HUES64 (cell line): Measurements from ENCODE around the gene KRTAP10-2.

ENCODE experiments used
- H3K27ac ChIP-seq: 2 replicates; pipeline ENCODE4 v1.7.0; 2013; ENCODE audit warnings: low read depth, low read length, inconsistent platforms
- H3K27me3 ChIP-seq: 2 replicates; pipeline ENCODE4 v1.6.1; 2013; ENCODE audit warnings: mild to moderate bottlenecking, low read length; ENCODE audit not compliant: insufficient read depth
- H3K36me3 ChIP-seq: 2 replicates; pipeline ENCODE4 v1.6.1; 2013; ENCODE audit warnings: mild to moderate bottlenecking, low read length; ENCODE audit not compliant: insufficient read depth
- H3K4me1 ChIP-seq: 2 replicates; pipeline ENCODE4 v1.6.1; 2013; ENCODE audit warnings: mild to moderate bottlenecking, low read length, moderate library complexity; ENCODE audit not compliant: insufficient read depth
- H3K4me3 ChIP-seq: 2 replicates; pipeline ENCODE4 v1.5.1; 2013; ENCODE audit warnings: mild to moderate bottlenecking, low read length, moderate library complexity
- H3K9ac ChIP-seq: 2 replicates; pipeline ENCODE4 v1.6.1; 2013; ENCODE audit warnings: mild to moderate bottlenecking, low read depth, low read length
- H3K9me3 ChIP-seq: 2 replicates; pipeline ENCODE4 v1.6.1; 2013; ENCODE audit warnings: low read depth, low read length; ENCODE audit not compliant: insufficient read depth
- WGBS: fragments of 150-250, 120-280 bp; methylation state at CpG from one replicate; pipeline ENCODE4 v1.1.7; 2013; ENCODE audit warnings: missing lambda C conversion rate; 5-methylcytosine and 5-hydroxymethylcytosine counted together

The KRTAP10-2 gene

DNA sequence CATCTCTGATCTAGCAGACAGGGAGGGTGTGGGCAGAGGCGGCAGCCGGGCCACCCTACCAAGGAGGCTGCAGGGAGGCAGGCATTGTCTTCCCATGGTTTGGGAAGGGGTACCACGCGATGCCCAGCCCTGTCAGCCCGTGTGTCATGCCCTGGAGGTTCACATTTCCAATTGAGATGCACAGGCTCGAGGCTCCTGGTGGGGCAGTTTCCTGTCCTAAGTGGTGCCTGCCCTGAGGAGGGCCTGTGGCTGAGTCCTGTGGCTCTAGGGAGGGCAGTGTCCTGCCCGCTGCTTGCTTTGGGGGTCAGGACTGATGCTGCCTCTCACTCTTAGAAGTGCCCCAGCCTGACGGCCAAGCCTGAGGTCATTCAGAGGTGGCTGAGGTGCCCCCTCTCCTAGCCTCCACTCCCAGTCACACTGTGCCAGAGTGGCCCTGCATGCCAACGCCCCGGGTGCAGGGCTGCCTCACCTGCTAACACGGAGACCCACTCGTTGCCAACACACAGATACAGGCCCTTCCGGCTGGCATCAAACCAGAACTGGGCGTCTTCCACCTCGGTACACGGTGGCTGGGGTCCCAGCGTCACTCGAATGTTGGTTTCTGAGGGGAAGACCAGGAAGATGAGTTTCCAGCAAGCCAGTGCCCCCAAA lies 23.2 kb downstream of the KRTAP10-2 start:
- no peaks in the 10 kb centered on the region for H3K4me1 ChIP-seq
- no peak overlapping the region for H3K9ac ChIP-seq
- H3K36me3 ChIP-seq, result no peaks in the 10 kb centered on the region
- H3K27ac ChIP-seq, result no peak overlapping the region
- H3K27me3 ChIP-seq, result no peaks in the 10 kb centered on the region
- no peaks in the 10 kb centered on the region for H3K9me3 ChIP-seq
- no peak overlapping the region for H3K4me3 ChIP-seq
- 92% methylated on average over 18 of the region's 18 CpGs for WGBS

DNA sequence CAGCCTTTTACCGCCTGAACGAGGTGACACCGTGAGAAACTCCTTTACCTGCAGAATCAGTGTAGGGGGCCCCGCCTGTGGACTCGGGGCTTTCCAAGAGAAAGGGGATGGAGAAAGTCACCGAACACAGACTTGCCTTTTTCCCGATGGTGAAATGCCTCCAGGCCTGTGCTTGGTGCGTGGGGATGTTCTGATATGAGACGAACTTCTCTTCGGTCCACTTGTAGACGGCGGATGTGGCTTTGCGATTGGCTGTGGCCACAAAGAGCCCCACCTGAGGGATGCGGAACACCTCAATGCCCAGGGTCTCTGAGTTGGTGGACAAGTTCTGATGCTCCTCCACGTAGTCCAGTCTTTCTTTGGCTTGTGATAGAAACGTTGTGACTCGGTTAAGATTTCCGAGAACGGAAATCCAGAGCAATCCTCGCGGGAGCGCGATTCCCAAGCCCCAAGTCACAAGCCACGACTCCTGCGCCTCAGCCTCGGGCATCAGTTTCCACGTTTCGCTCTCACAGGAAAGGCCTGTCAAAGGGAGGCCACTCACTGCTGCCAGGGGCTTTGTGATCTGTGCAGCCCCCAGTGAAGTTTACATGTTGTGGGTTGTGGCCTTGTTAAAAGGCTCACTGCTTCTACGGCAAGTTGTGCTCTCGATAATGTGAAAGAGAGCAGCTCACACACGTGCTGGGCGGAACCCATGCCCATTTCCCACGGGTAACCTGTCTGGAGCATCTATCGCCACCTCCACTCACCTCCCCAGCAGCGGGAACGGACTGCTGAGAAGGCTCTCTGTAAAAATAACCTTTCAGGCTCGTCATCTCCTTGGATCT lies 23.9 kb downstream of the KRTAP10-2 start:
- H3K4me1 ChIP-seq, result no peaks in the 10 kb centered on the region
- H3K27me3 ChIP-seq, result no peaks in the 10 kb centered on the region
- no peak overlapping the region for H3K27ac ChIP-seq
- no peak overlapping the region for H3K4me3 ChIP-seq
- 94% methylated on average over 37 of the region's 37 CpGs for whole genome bisulfite sequencing
- H3K36me3 ChIP-seq, result no peaks in the 10 kb centered on the region
- no peaks in the 10 kb centered on the region for H3K9me3 ChIP-seq
- no peak overlapping the region for H3K9ac ChIP-seq

DNA sequence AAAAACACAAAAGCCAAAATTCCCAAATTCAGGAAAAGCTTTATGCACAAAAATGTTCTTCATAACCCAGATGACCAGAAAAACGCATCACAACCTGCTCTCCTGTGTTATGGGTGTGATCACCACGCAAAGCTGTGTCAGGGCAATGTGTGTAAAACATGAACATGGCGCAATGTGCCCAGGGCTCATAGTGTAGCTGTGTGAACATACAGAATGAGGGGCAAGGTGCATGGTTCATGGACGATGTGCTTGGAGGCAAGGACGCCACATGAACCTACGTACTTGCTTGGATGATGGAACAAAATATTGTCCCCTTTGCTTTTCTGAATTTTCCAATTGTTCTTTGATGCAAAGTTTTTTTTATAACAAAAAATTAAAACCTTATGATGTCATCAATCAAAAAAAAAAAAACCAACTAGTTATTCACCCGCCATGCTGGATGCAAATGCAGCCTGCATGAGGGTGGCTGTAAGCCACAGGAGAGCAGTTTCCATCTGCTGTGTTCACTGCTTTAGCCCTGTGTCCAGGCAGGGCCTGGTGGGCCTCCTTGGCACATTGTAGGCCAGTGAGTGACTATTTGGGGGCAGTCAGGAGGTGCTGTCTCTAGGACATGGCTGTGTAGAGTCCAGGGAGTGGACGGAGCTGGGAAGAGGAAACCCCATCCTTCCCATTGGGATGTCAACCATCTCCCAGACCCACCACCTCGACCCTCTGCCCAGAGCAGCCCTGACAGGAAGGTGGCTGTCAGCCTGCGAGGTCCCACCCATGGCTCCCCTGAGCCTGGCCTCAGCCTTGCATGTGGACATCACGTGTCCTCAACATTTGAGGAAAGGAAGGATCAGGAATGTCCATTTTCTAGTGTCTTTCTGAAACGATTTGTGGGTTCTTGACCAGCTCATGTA lies 25.0 kb downstream of the KRTAP10-2 start:
- 93% methylated on average over 12 of the region's 12 CpGs for WGBS
- H3K4me3 ChIP-seq, result no peak overlapping the region
- H3K36me3 ChIP-seq, result no peaks in the 10 kb centered on the region
- H3K4me1 ChIP-seq, result no peaks in the 10 kb centered on the region
- H3K27ac ChIP-seq, result no peak overlapping the region
- no peak overlapping the region for H3K9ac ChIP-seq
- no peaks in the 10 kb centered on the region for H3K9me3 ChIP-seq
- H3K27me3 ChIP-seq, result no peaks in the 10 kb centered on the region

DNA sequence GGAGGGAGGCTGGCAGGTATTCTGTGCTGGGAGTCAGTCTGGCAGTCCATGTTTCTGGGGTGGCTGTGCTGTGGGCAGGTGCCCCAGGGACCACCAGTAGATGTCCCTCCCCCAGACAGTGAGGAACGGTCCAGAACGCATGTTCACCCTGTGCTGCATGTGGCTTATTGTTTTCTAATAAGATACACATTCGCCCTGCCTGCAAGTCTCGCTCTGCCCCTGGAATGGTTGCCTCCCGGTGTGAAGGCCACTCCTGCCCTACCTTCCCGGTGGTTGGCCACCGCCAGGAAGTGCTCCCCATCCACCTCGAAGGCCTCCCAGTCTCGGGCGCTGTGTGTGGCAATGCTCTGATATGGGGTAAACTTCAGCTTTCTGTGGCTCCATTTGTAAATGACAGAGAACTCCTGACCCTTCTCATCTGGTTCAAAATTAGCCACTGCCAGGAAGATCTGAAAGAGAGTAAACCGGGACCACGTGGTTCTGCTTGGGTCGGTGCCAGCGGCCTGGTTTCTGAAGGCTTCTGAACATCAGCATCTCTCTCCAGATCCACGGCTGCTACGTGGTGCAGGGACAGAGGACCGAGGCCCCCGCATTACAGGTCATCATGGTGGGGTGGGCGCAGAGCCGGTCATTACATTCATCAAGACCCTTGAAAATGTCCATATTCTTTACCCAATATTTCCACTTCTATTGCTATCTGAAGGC lies 25.8 kb downstream of the KRTAP10-2 start:
- H3K27me3 ChIP-seq, result no peaks in the 10 kb centered on the region
- WGBS, result 93% methylated on average over 20 of the region's 20 CpGs

DNA sequence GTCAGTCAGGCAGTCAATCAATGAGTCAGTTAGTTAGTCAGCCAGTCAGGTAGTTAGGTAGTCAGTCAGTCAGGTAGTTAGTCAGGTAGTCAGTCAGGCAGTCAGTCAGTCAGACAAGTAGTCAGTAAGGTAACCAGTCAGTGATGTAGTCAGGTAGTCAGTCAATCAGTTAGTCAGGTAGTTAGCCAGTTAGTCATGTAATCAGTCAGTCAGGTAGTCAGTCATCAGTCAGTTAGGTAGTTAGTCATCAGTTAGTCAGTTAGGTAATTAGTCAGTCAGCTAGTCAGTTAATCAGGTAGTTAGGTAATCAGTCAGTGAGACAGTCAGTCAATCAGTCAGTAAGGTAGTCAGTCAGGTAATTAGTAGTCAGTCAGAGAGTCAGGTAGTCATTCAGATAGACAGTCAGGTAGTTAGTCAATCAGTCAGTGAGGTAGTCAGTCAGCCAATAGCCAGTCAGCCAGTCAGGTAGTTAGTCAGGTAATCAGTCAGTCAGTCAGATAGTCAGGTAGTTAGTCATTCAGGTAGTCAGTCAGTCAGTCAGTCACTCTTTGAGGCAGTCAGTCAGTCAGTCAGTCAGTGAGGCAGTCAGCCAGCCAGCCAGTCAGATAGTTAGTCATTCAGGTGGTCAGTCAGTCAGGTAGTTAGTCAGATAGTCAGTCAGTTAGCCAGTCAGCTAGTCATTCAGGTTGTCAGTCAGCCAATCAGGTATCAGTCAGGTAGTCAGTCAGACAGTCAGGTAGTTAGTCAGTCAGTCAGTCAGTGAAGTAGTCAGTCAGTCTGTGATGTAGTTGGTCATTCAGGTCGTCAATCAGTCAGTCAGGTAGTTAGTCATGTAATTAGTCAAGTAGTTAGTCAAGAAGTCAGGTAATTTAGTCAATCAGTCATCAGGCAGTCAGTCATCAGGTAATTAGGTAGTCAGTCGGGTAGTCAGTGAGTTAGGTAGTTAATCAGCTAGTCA lies 26.6 kb downstream of the KRTAP10-2 start:
- H3K27ac ChIP-seq, result no peak overlapping the region
- H3K4me3 ChIP-seq, result no peak overlapping the region
- H3K4me1 ChIP-seq, result no peaks in the 10 kb centered on the region
- 87% methylated on average over 2 of the region's 2 CpGs for WGBS
- H3K9ac ChIP-seq, result no peak overlapping the region
- H3K27me3 ChIP-seq, result no peaks in the 10 kb centered on the region
- no peaks in the 10 kb centered on the region for H3K9me3 ChIP-seq
- no peaks in the 10 kb centered on the region for H3K36me3 ChIP-seq

More for the DNA sequence above, 25.8 kb downstream of the KRTAP10-2 start:
- no peak overlapping the region for H3K9ac ChIP-seq
- H3K36me3 ChIP-seq, result no peaks in the 10 kb centered on the region
- no peak overlapping the region for H3K4me3 ChIP-seq
- no peaks in the 10 kb centered on the region for H3K4me1 ChIP-seq
- no peaks in the 10 kb centered on the region for H3K9me3 ChIP-seq
- H3K27ac ChIP-seq, result no peak overlapping the region

DNA sequence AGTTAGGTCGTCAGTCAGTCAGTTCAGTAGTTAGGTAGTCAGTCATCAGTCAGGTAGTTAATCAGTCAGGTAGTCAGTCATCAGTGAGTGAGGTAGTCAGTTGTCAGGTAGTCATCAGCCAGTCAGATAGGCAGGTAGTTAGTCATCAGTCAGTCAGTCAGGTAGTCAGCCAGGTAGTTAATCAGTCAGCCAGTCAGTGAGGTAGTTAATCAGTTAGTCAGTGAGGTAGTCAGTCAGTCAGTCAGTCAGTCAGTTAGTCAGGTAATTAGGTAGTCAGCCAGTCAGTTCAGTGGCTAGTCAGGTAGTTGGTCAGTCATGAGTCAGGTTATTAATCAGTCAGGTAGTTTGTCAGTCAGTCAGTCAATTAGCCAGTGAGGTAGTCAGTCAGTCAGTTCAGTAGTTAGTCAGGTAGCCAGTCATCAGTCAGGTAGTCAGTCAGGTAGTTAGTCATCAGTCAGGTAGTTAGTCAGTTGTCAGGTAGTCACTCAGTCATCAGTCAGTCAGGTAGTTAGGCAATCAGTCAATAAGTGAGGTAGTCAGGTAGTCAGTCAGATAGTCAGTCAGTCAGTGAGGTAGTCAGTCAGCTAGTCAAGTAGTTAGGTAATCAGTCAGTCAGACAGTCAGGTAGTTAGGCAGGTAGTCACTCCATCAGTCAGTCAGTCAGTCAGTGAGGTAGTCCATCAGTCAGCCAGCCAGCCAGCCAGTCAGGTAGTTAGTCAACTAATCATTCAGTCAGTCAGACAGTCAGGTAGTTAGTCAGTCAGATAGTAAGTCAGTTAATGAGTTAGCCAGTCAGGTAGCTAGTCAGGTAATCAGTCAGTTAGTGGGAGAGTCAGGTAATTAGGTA lies 27.5 kb downstream of the KRTAP10-2 start:
- Histone ChIP-seq H3K9ac (no peak overlapping the region), H3K27ac (no peak overlapping the region), H3K4me3 (no peak overlapping the region), H3K27me3 (no peaks in the 10 kb centered on the region), H3K9me3 (no peaks in the 10 kb centered on the region), H3K4me1 (no peaks in the 10 kb centered on the region), H3K36me3 (no peaks in the 10 kb centered on the region)
- 91% methylated on average over 1 of the region's 1 CpG for WGBS

DNA sequence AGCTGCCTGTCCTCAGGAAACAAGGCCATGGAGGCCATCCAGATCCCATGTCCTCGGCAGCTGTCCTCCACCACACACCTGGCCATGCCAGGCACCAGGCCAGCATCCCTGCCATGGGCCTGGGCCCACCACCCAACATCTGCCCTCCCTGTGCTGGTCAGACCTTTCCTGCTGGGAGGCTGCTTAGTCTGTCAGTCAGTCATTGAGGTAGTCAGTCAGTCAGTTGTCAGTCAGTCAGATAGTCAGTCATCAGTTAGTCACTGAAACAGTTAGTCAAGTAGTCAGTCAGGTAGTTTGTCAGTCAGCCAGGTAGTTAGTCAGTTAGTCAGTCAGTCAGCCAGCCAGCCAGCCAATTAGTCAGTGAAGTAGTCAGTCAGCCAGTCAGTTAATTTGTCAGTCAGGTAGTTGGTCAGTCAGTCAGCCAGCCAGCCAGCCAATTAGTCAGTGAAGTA lies 28.5 kb downstream of the KRTAP10-2 start:
- H3K9ac ChIP-seq, result no peak overlapping the region
- no peaks in the 10 kb centered on the region for H3K36me3 ChIP-seq
- no peaks in the 10 kb centered on the region for H3K4me1 ChIP-seq
- no peaks in the 10 kb centered on the region for H3K9me3 ChIP-seq
- 90% methylated on average over 1 of the region's 1 CpG for WGBS
- no peaks in the 10 kb centered on the region for H3K27me3 ChIP-seq
- H3K27ac ChIP-seq, result no peak overlapping the region
- H3K4me3 ChIP-seq, result no peak overlapping the region

DNA sequence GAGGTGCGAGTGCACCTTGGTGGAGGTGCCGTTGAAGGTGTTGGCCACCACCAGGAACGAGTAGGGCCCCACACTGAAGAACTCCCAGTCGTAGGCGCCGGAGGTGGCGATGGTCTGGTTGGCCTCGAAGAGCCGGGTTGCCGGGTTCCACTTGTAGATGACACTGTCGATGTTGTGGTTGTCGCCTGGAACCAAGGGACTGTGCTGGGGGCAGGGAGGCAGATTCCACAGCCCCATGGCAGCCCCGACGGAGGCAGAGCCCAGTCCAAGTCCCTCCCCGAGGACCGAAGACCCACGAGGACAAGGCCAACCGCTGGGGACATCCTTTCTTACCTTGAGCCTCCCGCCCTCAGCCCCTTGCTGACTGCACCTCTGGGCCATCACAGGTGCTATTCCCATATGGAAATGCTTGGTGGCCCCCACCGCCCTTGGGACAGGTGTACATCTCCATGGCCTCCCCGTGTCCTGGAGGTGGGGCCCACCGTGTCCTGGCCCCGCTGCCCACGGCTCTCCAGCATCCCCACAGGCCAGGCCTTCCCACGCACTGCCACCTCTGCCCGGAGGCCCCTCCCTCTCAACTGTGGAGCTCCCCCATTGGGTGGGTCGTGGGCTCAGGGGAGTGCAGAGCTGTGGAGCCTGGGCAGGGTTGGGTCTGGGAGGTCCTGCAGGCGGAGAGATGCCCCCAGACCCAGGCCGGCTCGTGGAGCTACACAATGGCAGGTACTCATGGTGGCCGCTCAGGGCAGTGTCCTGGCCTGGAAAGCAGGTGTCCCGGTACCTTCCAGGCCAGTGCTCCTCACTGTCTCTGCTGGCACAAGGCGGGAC lies 29.2 kb downstream of the KRTAP10-2 start:
- Histone ChIP-seq H3K4me3 (no peak overlapping the region), H3K27ac (no peak overlapping the region), H3K4me1 (no peaks in the 10 kb centered on the region), H3K27me3 (no peaks in the 10 kb centered on the region), H3K36me3 (no peaks in the 10 kb centered on the region), H3K9ac (no peak overlapping the region), H3K9me3 (no peaks in the 10 kb centered on the region)
- 94% methylated on average over 33 of the region's 33 CpGs for WGBS
